Tibial nerve (tissue), 3 donors: ENCODE measurements around the gene CBARP.

Source experiments
- CTCF ChIP-seq, 5 experiments: fragments of 200-600 bp in 3 of 5; fragments of 450-650 bp in 2 of 5; sonication (generic) in 3 of 5; IDR thresholded peaks; one replicate each; pipeline ENCODE4 v1.5.1; 2016 to 2019; ENCODE audit warnings: antibody characterized with exemption in 5 of 5, mild to moderate bottlenecking in 3 of 5, moderate library complexity in 2 of 5
- POLR2A ChIP-seq, 2 donors: fragments of 450-650 bp; IDR thresholded peaks; one replicate each; pipeline ENCODE4 v1.6.1; 2017; ENCODE audit warnings: antibody characterized with exemption in 2 of 2, mild to moderate bottlenecking in 2 of 2, moderate library complexity in 2 of 2

DNA sequence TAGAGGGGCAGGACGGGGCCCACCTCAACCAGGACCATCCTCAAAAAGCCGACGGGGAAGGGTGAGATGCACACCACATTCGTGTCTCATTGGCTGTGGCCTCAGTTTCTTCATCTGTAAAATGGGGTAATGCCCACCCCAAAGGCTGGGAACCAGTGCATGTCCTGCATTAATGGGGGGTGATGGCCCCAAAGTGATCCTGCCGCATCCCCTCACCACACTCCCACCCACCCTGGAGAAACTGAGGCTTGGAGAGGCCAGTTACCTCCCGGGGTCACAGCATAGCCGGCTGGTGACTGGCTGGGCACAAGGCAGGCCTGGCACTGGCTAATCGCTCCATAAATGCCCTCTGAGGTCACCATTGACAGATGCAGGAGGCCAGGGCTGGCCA is 9.9 kb upstream of the CBARP start:
- TF ChIP-seq CTCF (IDR thresholded peaks at IDR 0.05) (no peak), POLR2A (IDR thresholded peaks at IDR 0.05) (no peak)
